Naive thymus-derived CD4-positive, alpha-beta T cell (primary cell): Measurements from ENCODE around the gene CCDC192. TPM values are rescaled to one million over a fixed set of nuclear protein-coding genes. Genes with fewer than 3 reads are reported as not detected.

Source experiments
- ATAC-seq: fragments of 150-1000 bp; cut with Tn5 transposase; 2 replicates; pipeline ENCODE4 v1.10.0; 2021; ENCODE audit warnings: mild to moderate bottlenecking, moderate library complexity
- CTCF ChIA-PET: fragments of 350-600 bp; sonication (Branson Sonifier 250); formaldehyde crosslinking; loops from one replicate; lab custom pipeline; 2021; ENCODE audit warnings: antibody characterized with exemption; lab: Charles Lee
- POLR2A ChIA-PET: fragments of 350-600 bp; sonication (Branson Sonifier 250); formaldehyde crosslinking; loops from one replicate; lab custom pipeline; 2021; ENCODE audit warnings: antibody characterized with exemption, inconsistent platforms; lab: Charles Lee
- DNase-seq, 9 donors: peaks; one replicate each; pipeline versions ENCODE4 v3.0.0 to v3.0.0-alpha.2; 2020 to 2022; ENCODE audit warnings: mixed read lengths in 1 of 9
- H3K27ac ChIP-seq: one replicate; pipeline ENCODE4 v1.7.0; 2013; ENCODE audit warnings: mild to moderate bottlenecking, low read depth, low read length, moderate library complexity
- H3K27me3 ChIP-seq, 2 donors: one replicate each; pipeline ENCODE4 v1.7.0; 2013; ENCODE audit warnings: low read length in 2 of 2, mild to moderate bottlenecking in 2 of 2, moderate library complexity in 2 of 2; ENCODE audit not compliant: control insufficient read depth in 2 of 2, insufficient read depth in 2 of 2
- H3K36me3 ChIP-seq, 3 experiments: 1 replicate in 2 of 3; 2 replicates in 1 of 3; pipeline ENCODE4 v1.7.0; 2013; ENCODE audit warnings: low read length in 3 of 3, mild to moderate bottlenecking in 3 of 3, moderate library complexity in 1 of 3; ENCODE audit not compliant: insufficient read depth in 3 of 3, control insufficient read depth in 2 of 3
- H3K4me1 ChIP-seq, 2 donors: one replicate each; pipeline ENCODE4 v1.7.0; 2013; ENCODE audit warnings: low read length in 2 of 2, mild to moderate bottlenecking in 2 of 2, moderate library complexity in 1 of 2; ENCODE audit not compliant: control insufficient read depth in 2 of 2, insufficient read depth in 2 of 2
- H3K4me3 ChIP-seq: 2 replicates; pipeline ENCODE4 v1.7.0; 2013; ENCODE audit warnings: mild to moderate bottlenecking, low read length
- H3K9me3 ChIP-seq, 3 experiments: 1 replicate in 2 of 3; 2 replicates in 1 of 3; pipeline ENCODE4 v1.7.0; 2013; ENCODE audit warnings: low read length in 3 of 3; ENCODE audit not compliant: control insufficient read depth in 2 of 3
- H3K27ac Mint-ChIP-seq, 9 donors: one replicate each; pipeline ENCODE4 v1.8.0; 2020 to 2022; ENCODE audit warnings: mixed read lengths in 9 of 9, mild to moderate bottlenecking in 8 of 9, moderate library complexity in 5 of 9, inconsistent platforms in 2 of 9
- H3K27me3 Mint-ChIP-seq, 5 donors: one replicate each; pipeline ENCODE4 v1.8.0; 2021 to 2022; ENCODE audit warnings: mixed read lengths in 5 of 5, mild to moderate bottlenecking in 1 of 5
- H3K36me3 Mint-ChIP-seq, 5 donors: one replicate each; pipeline ENCODE4 v1.8.0; 2020 to 2022; ENCODE audit warnings: mixed read lengths in 5 of 5, mild to moderate bottlenecking in 3 of 5, inconsistent platforms in 1 of 5
- H3K4me1 Mint-ChIP-seq, 7 donors: one replicate each; pipeline ENCODE4 v1.8.0; 2020 to 2022; ENCODE audit warnings: mixed read lengths in 7 of 7, mild to moderate bottlenecking in 3 of 7, inconsistent platforms in 1 of 7
- H3K4me3 Mint-ChIP-seq, 10 donors: one replicate each; pipeline ENCODE4 v1.8.0; 2020 to 2022; ENCODE audit warnings: mild to moderate bottlenecking in 10 of 10, mixed read lengths in 10 of 10, moderate library complexity in 6 of 10, inconsistent platforms in 2 of 10
- H3K9me3 Mint-ChIP-seq, 11 donors: one replicate each; pipeline ENCODE4 v1.8.0; 2020 to 2022; ENCODE audit warnings: mixed read lengths in 11 of 11, mild to moderate bottlenecking in 4 of 11, inconsistent platforms in 1 of 11, moderate library complexity in 1 of 11
- intact Hi-C, 2 donors: fragments of 100-400 bp; cut with micrococcal nuclease; formaldehyde crosslinking; loops; one replicate each; pipeline ENCODE4 v1.15.1; 2023
- polyA plus RNA-seq, 2 donors: library from polyadenylated mRNA; unstranded; fragments of 300-500 nt; fragmentation: Illumina TruSeq; gene quantifications; one replicate each; pipeline ENCODE4 v1.2.3, GENCODE V29; 2021
- total RNA-seq, 6 experiments: library from RNA in 5 of 6; stranded (reverse) in 5 of 6; gene quantifications; 1 replicate in 5 of 6; 2 replicates in 1 of 6; pipeline ENCODE4 v1.2.3 and lab custom pipeline; 2021 to 2026

Gene CCDC192
- total and polyA plus RNA-seq, 7 experiments from 2014 or later = not detected

DNA sequence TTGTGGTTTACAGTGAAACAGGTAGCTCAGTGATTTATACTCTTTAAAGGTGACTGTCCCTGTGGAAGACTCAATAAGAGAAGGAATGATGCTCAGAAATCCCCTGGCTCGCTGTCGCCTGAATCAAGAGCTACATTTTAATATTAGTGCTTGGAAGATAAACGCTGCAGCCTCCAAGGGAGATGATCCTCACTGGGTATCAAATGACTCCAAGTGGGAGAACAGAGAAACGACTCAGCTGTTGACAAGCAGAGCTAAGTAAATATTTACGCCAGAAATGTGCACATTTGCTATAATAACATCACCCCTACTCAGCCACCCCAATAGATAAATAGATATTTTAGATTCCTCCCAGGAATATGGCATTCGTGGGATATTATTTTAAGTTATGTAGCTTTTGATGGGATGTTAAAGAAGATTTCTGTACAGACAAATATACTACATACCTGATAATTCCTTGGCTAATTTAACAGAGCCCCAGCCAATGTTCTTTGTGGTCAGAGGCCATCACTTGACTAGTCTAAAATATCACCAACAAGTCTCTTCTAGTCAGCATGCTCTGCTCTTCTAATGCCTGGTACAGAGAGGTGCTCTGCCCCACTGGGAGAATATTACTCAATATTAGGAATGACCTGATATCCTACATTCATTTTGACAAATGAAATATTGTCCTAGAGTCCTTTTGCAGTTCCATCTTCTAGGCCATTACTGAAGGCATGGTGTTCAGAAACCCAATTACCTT, 18.3 kb upstream of the CCDC192 start:
- Mint-ChIP-seq H3K9me3 (peaks cover 0 to 4% (median 0%) of the 10 kb centered on the region in 11 donors), H3K4me1 (no peaks in the 10 kb centered on the region), H3K27me3 (peaks cover 0 to 13% (median 4%) of the 10 kb centered on the region in 5 donors), H3K36me3 (no peaks in the 10 kb centered on the region), H3K4me3 (no peak overlapping the region), H3K27ac (no peak overlapping the region)
- no peak for ATAC-seq
- intact Hi-C loops = no loop called here
- Histone ChIP-seq H3K4me3 (no peak overlapping the region), H3K27ac (no peak overlapping the region), H3K36me3 (no peaks in the 10 kb centered on the region), H3K27me3 (no peaks in the 10 kb centered on the region), H3K9me3 (no peaks in the 10 kb centered on the region), H3K4me1 (no peaks in the 10 kb centered on the region)
- ChIA-PET POLR2A (no interaction called here), CTCF (no interaction called here)
- DNase-seq = no peak

DNA sequence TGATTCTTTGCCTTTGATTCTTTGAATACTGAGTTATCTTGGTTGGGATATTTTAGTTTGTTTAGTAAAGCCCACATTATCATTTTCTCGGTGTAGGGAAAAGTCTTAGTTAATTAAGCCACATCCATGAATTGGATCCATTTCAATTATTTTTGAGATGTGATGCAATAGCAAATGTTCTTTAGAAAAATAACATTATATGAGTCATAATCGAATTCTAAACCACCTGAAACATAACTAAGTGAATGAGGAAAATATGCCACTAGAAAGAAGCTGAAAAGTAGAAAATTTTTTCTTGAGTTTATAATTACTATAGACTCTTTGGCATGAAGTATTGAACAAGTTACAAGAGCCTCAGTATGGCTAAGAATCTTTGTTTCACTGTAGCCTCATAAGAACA, 17.5 kb upstream of the CCDC192 start:
- Histone ChIP-seq H3K4me3 (no peak overlapping the region), H3K4me1 (no peaks in the 10 kb centered on the region), H3K27ac (no peak overlapping the region), H3K9me3 (no peaks in the 10 kb centered on the region), H3K36me3 (no peaks in the 10 kb centered on the region), H3K27me3 (no peaks in the 10 kb centered on the region)
- Mint-ChIP-seq H3K9me3 (peaks cover 0 to 4% (median 0%) of the 10 kb centered on the region in 11 donors), H3K36me3 (no peaks in the 10 kb centered on the region), H3K27ac (no peak overlapping the region), H3K4me1 (no peaks in the 10 kb centered on the region), H3K27me3 (peaks cover under 1 to 13% (median 4%) of the 10 kb centered on the region in 5 donors), H3K4me3 (no peak overlapping the region)
- intact Hi-C loops = no loop called here
- ATAC-seq (no peak), DNase-seq (no peak)
- POLR2A ChIA-PET = no interaction called here
- CTCF ChIA-PET = interaction anchor here (0.6 kb wide), 1 partner anchor 176 kb away, joined by 3 read pairs; no protein-coding TSS in a partner anchor

DNA sequence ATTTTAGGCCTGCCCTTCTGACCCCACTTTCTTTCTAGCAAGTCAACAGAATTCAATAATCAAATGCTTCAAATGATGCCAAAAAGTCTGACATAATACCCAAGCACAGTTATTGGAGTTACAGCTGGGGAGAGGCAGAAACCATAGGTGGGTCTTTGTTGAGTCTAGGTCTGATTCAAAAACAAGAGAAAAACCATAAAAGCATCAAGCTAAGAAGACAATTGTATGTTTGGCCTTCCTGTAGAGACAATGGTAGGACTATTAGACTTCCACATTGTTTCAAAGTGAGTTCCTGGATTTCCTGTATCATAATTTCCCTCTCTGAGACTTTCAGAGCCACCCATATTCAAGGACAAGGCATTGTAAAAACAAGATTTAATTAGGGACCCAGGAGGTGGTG, 16.8 kb upstream of the CCDC192 start:
- intact Hi-C loops = no loop called here
- POLR2A ChIA-PET = no interaction called here
- H3K27me3 Mint-ChIP-seq = peaks cover 3 to 13% (median 4%) of the 10 kb centered on the region in 5 donors
- no peak overlapping the region for H3K27ac ChIP-seq
- no peak overlapping the region for H3K27ac Mint-ChIP-seq
- H3K4me3 Mint-ChIP-seq = no peak overlapping the region
- no peaks in the 10 kb centered on the region for H3K4me1 ChIP-seq
- no peaks in the 10 kb centered on the region for H3K9me3 ChIP-seq
- DNase-seq (no peak), ATAC-seq (no peak)
- peaks cover 0 to 5% (median 0%) of the 10 kb centered on the region in 11 donors for H3K9me3 Mint-ChIP-seq
- no peaks in the 10 kb centered on the region for H3K36me3 Mint-ChIP-seq
- no peaks in the 10 kb centered on the region for H3K36me3 ChIP-seq
- no peak overlapping the region for H3K4me3 ChIP-seq
- CTCF ChIA-PET = interaction anchor here (0.6 kb wide), 1 partner anchor 175 kb away, joined by 3 read pairs; no protein-coding TSS in a partner anchor
- no peaks in the 10 kb centered on the region for H3K4me1 Mint-ChIP-seq
- no peaks in the 10 kb centered on the region for H3K27me3 ChIP-seq

DNA sequence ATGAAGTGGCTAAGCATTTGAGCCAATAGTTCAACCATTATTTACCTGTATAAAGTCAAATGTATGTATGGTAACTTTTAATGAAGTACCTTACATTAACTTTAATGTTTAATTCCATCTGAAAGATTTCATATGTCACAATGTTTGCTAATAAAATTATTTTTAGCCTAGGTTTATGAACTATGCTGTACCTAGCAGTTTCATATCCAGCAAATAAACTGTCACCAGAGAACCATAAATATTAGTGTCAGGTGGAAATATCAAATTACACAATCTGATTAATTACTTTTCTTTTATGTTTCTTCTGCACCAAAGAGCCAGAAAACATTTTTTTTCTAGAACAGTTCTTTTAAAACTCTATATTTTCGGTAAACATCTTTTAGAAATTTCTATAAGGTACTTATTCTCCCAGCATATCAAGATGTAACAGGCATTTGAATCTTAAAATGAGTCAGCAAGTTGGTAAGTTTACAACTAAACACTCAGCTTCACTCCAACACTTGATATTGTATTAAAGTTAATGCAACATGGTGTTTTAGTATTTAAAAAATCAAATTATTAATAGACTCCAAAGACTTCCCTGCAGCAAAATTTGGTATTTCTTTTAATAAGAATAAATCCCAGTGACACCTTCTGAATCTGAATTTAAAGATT, 8.5 kb upstream of the CCDC192 start:
- H3K4me3 Mint-ChIP-seq = no peak overlapping the region
- H3K27me3 Mint-ChIP-seq = peaks cover 5 to 12% (median 7%) of the 10 kb centered on the region in 5 donors
- no peaks in the 10 kb centered on the region for H3K36me3 ChIP-seq
- no peak for ATAC-seq
- DNase-seq = no peak
- no peaks in the 10 kb centered on the region for H3K36me3 Mint-ChIP-seq
- no peaks in the 10 kb centered on the region for H3K27me3 ChIP-seq
- no peaks in the 10 kb centered on the region for H3K4me1 Mint-ChIP-seq
- no peak overlapping the region for H3K27ac ChIP-seq
- H3K4me1 ChIP-seq = no peaks in the 10 kb centered on the region
- POLR2A ChIA-PET = no interaction called here
- intact Hi-C loops = no loop called here
- H3K9me3 ChIP-seq = no peaks in the 10 kb centered on the region
- CTCF ChIA-PET = no interaction called here
- peaks cover 0 to 5% (median 0%) of the 10 kb centered on the region in 11 donors for H3K9me3 Mint-ChIP-seq
- H3K27ac Mint-ChIP-seq = no peak overlapping the region
- no peak overlapping the region for H3K4me3 ChIP-seq

DNA sequence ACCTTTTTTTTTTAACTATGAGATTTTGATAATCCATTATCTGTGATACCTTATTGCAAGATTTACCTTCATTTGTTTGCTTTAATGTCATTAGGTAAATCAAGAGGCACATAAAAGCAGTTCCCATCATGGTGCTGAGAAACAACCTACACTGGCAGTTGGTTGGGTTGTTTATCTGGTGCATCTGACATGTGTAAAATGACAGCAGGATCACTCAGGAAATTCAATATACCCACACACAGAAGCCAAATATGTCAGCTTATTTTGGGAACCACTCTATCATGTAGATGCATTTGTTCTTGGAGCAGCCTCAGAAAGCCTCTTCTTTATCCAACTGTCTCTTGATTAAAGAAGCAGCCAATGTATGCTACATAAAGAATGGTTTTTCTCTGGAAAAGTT, 7.8 kb upstream of the CCDC192 start:
- ChIA-PET CTCF (no interaction called here), POLR2A (no interaction called here)
- DNase-seq (no peak), ATAC-seq (no peak)
- no peaks in the 10 kb centered on the region for H3K4me1 Mint-ChIP-seq
- Histone ChIP-seq H3K4me3 (no peak overlapping the region), H3K27me3 (no peaks in the 10 kb centered on the region), H3K36me3 (no peaks in the 10 kb centered on the region), H3K9me3 (no peaks in the 10 kb centered on the region), H3K4me1 (no peaks in the 10 kb centered on the region), H3K27ac (no peak overlapping the region)
- H3K27ac Mint-ChIP-seq = no peak overlapping the region
- H3K36me3 Mint-ChIP-seq = no peaks in the 10 kb centered on the region
- peaks cover 0 to 5% (median 0%) of the 10 kb centered on the region in 11 donors for H3K9me3 Mint-ChIP-seq
- no peak overlapping the region for H3K4me3 Mint-ChIP-seq
- intact Hi-C loops = no loop called here
- peaks cover 5 to 12% (median 7%) of the 10 kb centered on the region in 5 donors for H3K27me3 Mint-ChIP-seq

DNA sequence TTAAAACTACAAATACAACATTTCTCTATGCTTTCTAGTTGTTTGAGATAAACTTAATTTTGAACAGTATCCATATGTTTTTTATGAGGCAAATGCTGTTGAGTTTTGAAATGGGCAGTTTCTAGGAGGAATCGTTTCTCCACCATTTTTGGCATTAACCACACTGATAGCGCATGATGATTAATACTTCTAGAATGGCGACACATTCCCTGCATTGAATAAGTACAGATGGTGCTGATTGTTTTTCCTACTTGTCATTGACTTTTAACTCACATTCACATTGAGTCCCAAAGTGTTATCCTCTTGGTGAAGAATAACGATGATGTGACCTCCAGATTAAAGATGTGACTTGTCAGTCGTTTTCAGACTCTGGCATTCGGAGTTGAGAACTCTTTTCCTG, 6.5 kb upstream of the CCDC192 start:
- ATAC-seq = no peak
- no peaks in the 10 kb centered on the region for H3K36me3 Mint-ChIP-seq
- intact Hi-C loops = no loop called here
- H3K4me3 Mint-ChIP-seq = no peak overlapping the region
- H3K9me3 Mint-ChIP-seq = no peaks in the 10 kb centered on the region
- Histone ChIP-seq H3K9me3 (no peaks in the 10 kb centered on the region), H3K27me3 (no peaks in the 10 kb centered on the region), H3K27ac (no peak overlapping the region), H3K4me3 (no peak overlapping the region), H3K36me3 (no peaks in the 10 kb centered on the region), H3K4me1 (no peaks in the 10 kb centered on the region)
- no peak for DNase-seq
- no peak overlapping the region for H3K27ac Mint-ChIP-seq
- POLR2A ChIA-PET = no interaction called here
- no peaks in the 10 kb centered on the region for H3K4me1 Mint-ChIP-seq
- H3K27me3 Mint-ChIP-seq = peaks cover 4 to 11% (median 8%) of the 10 kb centered on the region in 5 donors
- CTCF ChIA-PET = no interaction called here
